ENCODE data around the gene NECAB3.

The NECAB3 gene

DNA sequence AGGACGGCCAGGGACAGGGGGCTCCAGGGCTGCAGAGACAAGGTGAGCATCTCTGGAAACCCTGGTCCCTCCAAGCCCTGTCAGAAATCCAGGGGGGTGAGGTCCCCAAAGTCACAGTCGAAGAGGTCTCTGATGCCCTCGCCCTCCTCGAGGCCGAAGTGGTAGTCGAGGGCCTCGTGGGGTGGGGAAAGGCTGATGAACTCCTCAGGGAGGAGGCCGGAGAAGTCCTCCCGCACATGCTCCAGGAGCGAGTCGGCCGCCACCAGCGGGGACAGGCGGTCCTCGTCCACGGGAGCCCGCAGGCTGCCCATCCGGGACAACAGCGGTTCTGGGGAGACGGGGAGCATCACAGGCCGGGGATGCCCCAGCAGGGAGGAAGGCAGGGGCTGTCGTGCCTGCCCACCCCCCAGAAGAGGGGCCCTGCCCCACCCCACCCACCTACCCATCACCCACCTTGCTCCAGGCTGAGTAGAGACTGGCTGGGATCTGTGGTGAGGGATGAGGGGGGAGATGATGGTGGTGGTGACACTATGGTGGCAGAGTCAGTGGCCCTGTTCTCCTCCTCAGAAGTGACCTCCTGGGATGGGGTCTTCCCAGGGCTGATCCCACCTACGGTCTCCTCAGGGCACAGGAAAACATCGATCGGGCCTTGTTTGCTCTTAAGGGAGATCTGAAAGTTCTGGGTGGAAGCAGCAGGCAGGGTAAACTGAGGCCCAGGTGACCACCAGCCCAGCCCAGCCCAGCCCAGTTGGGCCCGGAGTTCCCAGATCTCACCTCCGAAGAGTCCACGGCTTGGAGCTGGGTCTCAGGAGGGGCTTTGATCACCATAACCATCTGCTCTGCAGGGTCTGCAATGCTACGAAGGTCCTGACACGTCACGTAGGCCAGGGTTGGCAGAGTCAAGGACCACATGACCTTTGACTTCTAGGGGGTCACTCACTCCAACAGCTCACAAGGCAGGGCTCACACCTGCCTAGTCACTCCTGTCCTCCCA, 2.7 kb upstream of the NECAB3 start:
- no peak for DNase-seq

GRCh38 chr20:33676121-33676520, 1.9 kb upstream of the NECAB3 start:
- DNase-seq, result no peak

GRCh38 chr20:33675136-33675959, 1.1 kb upstream of the NECAB3 start:
- DNase-seq, result no peak

DNA sequence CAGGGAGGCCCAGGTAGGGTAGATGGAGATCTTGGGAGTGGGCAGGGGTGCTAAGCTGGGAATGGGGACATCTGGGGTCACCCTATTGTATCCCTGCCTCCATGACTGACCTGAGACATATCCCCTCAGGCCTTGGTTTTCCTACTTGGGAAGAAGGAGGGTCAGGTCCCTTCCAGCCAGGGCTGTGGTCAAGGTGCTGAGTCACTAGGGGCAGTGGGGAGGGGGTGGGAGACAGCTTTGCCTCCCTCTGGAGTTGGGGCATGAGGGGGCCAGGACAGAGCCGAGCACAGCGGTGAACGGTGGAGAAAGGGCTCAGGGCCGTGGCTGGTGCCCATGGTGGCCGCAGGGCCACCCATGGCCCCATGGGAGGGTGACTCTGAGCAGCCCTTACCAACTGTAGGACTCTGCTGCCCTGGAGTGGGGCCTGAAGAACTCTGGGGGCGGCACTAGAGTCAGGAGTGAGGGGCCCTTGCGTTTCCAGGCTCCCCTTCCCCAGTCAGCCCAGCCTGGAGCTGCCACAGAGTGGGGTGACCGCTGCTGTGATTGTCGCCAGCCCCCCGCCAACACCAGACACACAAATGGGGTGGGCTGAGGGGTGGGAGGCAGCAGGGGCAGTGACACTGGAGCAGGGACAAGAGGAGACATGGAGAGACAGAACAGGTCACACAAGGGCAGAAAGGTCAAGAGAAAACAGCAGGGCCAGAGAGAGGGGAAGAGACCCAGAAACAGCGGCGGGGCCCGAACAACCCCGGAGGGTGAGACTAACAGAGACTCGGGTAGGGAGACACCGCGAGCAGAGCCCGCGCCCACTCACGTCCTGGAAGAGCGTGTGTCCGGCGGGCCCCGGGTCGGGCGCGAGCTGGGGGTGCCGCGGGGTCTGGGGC, 576 bp downstream of the NECAB3 start:
- no peak for DNase-seq

DNA sequence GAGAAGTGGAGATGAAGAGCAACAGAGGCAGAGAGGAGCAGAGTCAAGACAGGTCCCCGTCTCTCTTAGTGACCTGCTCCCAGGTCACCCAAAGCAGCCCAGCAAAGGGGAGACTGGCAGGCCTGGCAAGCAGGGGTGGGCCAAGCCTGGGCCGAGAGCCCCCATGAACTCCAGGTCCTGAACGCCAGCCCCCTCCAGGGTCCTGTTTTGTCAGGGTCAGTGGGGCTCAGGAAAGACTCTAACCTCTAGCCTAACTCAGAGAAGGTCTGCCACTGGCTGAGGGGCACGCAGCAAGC, 1.2 kb downstream of the NECAB3 start:
- no peak for DNase-seq

DNA sequence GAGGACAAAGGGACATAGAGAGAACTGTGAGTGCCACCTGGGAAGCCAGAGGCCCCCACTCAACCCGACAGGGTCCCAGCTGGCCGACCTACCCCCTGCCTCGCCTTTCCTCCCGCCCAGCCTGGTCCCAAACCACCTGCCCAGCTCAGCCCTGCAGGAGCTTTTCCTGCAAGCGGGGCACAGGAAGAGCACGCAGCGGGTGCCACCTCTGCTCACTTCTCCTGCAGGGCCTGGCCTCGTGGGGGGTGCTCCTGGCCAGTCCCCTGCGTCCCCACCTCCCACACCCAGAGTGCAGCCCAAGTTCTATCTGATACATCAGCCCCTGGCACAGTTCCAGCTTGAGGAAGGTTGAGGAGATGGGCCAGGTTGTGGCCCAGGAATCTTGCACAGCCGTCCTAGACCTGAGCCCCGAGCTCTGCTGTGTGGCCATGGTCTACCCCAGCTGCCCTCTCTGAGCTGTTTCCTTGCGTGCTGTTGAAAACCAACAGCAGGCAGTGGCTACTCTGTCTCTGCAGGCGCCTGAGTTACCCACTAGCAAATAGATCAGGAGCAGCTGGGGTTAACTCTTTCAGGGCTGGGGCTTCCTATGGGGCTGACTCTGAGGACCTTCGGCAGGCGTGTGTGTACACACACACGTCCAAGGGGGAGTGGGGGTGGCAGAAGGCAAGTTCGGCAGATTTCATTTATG, 1.7 kb downstream of the NECAB3 start:
- no peak for DNase-seq

- DNase-seq, result no peak
Measured at GRCh38 chr20:33671573-33672288, 2.5 kb downstream of the NECAB3 start.

DNA sequence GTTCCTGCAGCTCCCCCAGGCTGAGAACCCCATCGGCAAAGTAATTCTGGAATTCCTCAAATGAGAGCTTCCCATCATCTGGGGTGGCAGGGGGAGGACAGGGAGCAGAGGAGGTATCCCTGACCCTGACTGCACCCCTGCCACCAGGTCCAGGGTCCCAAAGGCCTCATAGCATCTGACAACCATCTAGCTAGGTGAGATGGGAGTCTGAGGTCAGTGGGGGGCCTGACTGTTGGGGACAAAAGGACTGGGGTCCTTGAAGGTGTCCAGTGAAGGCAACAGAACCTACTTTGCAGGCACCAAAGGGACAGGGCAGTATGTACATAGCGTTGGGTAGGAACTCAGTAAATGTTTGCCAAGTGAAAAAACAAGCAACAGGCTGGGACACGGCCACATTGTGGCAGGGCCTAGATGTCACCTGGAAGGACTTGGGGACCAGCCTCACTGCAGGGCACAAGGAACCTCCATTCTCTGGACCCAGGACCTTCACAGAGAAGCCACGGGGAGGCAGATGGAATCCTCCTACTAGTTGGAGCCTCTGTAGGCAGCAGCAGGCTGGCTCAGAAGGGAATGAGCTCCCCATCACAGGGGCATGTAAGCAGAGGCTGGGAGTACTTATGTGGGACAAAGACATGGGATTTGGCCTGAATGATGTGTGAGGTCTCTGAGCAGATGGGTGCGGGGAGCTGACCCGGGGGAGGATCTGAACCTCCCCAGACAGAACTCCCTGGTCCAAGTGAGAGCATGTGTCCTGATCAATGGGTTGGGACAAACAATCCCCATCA, 3.3 kb downstream of the NECAB3 start:
- no peak for DNase-seq

DNA sequence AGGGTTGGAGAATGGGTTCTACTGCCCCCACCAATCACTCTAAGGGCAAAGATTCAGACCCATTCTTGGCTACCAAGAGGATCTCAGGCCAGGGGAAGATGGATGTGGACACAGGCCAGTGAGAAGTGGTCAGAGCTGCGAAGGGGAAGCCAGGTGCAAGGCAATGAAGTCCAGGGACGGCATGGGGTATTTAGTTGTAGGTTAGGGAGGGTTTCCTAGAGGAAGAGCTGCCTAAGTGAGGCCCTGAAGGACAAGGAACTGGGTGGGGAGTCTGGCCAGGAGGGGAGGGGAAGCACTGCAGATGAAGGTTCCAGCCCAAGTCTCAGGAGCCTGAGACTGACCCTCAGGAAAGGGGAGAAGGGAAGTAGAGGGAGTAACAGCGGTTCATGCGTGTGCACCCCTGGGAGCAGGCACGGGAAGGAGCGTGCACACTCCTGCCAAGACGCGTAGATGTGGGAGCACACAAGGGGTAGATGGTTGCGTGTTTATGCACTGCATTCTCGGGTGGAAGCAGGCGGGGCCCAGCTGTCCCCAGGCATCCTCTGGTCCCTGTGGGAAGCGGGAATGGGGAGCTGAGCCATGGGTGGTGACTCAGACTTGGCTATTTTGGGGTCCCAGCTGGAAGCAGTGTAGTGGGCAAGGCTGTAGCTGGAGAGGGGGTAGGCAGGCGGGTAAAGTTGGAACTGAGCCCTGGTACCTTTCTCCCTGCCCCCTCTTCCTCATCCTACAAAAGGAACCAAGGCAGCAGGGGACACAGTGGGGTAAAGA, 4.2 kb downstream of the NECAB3 start:
- DNase-seq, result no peak

DNA sequence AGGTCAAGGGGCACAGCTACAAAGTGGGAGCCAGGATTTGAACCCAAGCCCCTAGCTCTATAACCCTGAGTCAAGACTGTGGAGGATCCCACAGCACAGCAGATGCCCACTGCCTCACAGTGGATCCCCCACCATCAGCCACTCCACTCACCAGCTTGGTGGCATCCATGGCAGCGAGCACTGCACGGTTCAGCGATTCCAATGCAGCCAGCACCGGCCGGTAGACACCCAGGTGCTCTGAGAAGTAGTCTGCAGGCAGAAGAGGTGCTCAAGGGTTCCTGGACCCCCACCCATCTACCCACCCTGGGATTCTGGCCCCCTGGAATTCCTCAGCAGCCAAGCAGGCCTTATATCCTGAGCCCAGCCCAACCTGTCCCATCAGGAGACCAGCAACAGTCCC, 5.0 kb downstream of the NECAB3 start:
- no peak for DNase-seq

DNA sequence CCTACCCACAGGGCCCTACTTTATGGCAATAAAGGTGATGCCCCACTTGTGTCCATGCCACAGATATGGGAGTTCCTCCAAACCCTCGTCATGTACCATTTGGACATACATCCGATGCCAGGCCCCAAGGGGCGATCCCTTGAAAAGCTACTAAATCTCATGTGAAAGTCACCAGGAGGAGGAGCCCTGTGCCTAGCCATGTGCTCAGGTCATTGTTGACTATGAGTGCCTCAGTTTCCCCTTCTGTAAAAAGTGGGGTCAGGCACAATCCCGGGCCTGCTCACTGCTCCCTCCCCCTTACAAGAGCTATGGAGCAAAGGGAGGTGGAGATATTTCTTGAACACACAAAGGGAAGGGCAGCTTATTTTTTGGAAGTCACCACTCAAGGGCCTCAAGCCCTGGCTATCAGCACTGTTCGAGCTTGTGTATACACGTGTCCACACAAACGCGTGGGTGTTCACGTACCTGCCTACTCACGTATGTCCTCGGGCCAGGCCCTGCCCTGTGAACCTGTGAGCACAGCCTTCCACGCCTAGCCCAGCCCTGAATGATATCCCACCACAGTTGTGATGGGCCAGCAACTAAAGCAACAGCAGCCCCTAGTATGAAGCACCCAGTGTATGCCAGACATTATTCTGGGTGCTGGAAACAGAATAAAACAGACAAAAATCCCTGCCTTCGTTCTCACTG, 5.6 kb downstream of the NECAB3 start:
- DNase-seq, result no peak

GRCh38 chr20:33667676-33668465, 6.4 kb downstream of the NECAB3 start:
- DNase-seq, result peak; percentile 79

GRCh38 chr20:33667245-33667675, 7.0 kb downstream of the NECAB3 start:
- DNase-seq, result no peak

- DNase-seq, result peak; percentile 99
Measured at GRCh38 chr20:33666293-33667244, 7.7 kb downstream of the NECAB3 start, which contains the start of gene ACTL10. ACTL10 (plus strand) TSS chr20:33666943; CDS start chr20:33667498, 555 bp downstream.

DNA sequence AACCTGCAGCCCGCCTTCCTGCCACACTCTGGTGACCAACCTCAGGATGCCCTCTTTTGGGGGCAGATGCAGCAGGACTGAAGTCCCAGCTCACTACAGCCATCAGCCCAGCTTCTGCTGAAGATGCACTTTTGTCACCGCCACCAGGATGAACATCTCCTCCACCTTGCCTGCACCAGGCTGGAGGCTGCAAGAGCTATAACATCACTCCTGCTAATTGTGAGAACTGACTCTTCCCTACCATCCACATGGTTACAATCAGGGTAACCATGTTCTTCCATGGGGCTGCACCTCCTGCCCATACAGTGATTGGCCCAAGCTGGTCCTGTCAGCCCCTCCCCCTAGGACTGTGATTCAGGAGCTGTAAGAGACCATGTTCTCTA, 9.5 kb downstream of the NECAB3 start:
- no peak for DNase-seq

GRCh38 chr20:33664085-33664761, 10.0 kb downstream of the NECAB3 start:
- no peak for DNase-seq
